H54 (cell line): Measurements from ENCODE around the gene VCAN.

ENCODE experiments used
- DNase-seq: peaks from one replicate; pipeline ENCODE4 v3.0.0; 2011; ENCODE audit warnings: low spot score, mixed read lengths; ENCODE audit not compliant: insufficient read length
- FAIRE-seq: peaks from 3 replicates; lab custom pipeline; 2011; peaks lifted over from hg19 to GRCh38; lab: Jason Lieb, UNC
- POLR2A ChIP-seq: IDR thresholded peaks from 2 replicates; pipeline ENCODE4 v1.6.1; 2011; ENCODE audit warnings: low read depth, mild to moderate bottlenecking, low read length

Gene VCAN

DNA sequence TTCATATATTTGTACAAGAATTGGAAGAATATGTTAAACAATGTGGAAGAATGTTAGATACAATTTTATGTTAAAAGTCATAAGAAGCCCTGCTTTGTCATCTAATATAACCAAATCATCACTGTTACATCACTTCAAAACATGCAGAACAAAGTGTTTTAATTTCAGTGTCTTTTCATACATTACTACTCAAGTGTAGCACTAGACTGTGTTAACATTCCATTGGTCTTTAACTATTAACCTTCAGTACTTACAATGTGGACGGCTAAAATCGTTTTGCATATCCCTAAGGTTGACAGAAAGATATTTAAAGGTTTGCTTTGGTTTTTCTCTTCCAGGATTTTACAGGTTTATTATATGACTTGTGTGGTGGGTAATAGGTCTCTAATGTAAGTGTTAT is 50.9 kb downstream of the VCAN start:
- TF ChIP-seq POLR2A: no peak
- no peak for FAIRE-seq
- no peak for DNase-seq

DNA sequence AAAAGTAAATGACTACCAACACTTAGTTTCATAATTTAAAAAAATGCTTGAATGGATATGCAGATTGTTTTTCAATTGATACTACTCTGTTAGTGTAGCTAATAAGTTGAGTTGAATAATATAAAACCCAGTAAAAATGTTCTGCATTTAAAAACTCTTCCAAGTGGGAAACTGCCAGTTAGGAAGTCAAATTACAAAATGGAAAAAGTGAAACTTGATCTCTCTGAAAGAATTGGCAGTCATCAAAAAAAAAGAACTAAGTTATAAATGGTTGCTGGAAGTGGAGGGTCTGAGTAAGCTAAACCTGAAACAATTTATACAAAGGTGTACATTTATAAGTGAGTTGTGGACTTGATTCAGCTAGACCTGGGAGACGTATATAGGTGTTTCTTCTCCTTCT is 52.4 kb downstream of the VCAN start:
- no peak for DNase-seq
- TF ChIP-seq POLR2A: no peak
- no peak for FAIRE-seq

DNA sequence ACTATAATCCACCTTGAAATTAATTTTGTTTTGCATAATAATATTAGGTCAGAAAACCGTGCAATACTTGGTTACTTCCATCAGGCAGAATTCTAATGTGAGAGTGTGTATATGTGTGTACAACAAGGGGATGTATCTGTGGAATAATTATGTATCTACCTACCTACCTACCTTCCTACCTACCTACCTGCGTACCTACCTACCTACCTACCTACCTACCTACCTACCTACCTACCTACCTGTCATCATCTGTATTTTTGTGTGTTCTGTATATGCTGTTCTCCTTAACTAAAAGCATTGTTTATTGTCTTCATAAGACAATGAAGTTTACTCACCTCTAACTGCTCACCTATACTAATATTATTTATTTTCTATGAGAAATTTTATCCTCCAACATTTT is 52.8 kb downstream of the VCAN start:
- FAIRE-seq (no peak), DNase-seq (no peak)
- no peak for TF ChIP-seq POLR2A

DNA sequence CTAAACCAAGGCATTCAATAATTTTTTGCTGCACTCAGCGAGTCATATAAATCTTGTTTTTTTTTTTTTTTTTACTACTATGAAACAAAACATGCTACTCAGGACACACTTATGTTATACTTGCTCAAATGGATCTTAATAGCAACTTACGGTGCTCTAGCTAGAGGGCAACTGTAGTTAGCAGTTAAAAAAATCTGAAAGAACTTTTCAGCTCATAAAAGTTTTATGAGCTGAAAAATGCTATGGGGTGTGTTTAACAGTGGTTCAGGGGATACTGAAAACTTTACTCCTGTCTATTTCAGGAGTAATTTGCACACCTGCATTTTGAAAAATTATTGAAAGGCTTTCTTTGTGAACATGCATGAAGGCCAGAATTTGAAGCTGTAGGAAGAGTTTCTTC is 53.4 kb downstream of the VCAN start:
- no peak for TF ChIP-seq POLR2A
- DNase-seq: no peak
- FAIRE-seq: no peak

DNA sequence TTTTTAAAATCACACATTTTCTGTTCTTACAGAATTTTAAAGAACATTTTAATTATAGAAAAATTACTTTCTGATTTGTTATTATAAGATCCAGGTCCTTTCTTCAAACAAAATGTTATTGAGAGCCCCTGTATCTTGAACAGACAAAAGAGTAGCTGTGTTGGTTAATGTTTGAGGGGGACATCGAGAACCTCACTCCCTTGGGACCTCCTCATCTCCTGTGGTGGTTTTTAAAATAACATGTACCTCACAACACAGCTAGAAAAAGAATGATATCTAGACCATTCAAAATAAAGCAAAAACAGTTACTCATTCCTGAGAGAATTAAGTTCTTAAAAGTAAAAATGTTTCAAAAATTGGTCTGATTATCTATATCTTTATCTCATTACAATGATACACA is 54.7 kb downstream of the VCAN start:
- TF ChIP-seq POLR2A: no peak
- DNase-seq: no peak
- FAIRE-seq: no peak

DNA sequence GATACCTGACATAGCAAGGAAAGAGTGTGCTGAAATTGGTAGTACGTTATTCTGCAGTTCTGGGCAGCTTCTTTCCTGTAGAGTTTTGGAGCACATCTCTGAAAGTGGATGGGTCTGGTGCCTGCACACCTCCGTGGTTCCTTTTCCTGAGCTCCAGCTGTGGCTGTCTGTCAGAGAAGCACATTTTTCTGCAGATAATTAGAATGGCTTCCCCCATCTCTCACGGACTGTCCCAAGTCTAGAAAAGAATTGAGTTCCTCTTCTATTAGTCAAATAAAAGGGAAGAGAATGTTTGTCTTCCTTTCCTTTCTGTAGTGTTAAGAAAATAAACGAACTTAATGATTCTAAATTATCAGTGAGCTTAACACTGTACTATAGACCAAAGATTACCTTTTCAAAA is 55.7 kb downstream of the VCAN start:
- FAIRE-seq (no peak), DNase-seq (no peak)
- TF ChIP-seq POLR2A: no peak

DNA sequence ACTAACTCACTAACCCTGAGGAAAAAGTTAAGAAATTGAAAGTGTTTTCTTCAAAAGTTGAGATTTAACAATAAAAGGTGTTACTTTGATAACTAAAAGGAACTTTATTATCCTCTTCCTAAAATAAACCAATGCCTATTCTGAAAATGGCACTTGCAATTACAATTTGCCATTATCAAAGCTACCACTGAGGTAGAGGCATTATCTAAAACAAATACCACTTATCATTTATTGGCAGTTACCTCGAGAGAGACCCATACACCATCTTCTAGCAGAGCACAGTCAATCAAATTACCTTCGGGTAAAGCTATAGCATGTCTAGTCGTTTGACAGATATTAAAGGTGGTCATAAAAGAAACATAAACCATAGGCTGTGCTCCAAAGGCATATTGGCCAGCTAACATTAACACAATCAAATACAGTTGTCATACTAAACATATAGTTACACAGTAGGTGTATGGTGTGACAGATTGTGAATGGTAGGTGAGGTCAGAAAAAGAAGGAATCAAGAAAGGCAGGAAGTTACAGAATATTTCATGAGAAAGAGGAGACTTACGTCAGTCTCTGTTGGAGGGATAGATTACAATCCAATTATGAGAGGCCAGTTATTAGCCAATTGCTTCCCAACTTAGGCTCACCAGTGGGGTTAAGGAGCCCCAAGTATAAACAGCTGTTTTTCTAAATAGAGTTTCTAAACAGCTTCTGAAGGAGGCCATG is 56.3 kb downstream of the VCAN start:
- FAIRE-seq (no peak), DNase-seq (no peak)
- TF ChIP-seq POLR2A: no peak

DNA sequence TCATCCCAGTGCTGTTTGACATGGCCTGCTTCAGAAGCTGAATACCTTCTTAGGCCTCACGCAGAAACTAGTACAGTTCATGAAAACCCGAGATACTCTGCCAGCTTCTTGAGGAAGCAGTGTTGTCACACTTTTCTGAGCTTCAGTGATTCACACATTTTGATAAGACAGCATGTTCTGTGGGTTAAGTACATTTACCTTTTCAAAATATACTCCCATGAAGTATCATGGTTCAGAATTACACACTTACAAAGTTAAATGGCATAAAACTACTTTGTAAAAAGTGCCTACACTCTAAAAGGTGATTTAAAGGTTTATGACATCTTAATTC is 56.9 kb downstream of the VCAN start:
- FAIRE-seq (no peak), DNase-seq (no peak)
- no peak for TF ChIP-seq POLR2A

DNA sequence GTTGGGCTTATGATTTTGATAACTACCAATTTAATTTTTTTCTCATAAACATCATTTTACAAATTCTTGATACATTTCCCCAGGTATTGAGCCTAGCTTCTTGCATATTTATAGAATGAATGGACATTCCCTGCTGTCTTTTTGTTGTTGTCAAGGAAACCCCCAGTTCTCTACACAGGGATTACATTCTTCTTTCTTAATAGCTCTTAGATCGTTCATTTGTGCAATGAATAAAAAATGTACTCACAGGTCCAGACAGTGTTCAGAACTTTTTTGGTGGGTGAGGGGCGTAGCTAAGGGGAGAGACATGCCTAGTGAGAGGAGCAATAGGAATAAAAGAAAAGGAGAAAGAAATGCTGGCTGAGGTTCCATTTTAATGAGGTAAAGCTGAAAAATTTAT is 58.6 kb downstream of the VCAN start:
- no peak for TF ChIP-seq POLR2A
- no peak for FAIRE-seq
- no peak for DNase-seq

DNA sequence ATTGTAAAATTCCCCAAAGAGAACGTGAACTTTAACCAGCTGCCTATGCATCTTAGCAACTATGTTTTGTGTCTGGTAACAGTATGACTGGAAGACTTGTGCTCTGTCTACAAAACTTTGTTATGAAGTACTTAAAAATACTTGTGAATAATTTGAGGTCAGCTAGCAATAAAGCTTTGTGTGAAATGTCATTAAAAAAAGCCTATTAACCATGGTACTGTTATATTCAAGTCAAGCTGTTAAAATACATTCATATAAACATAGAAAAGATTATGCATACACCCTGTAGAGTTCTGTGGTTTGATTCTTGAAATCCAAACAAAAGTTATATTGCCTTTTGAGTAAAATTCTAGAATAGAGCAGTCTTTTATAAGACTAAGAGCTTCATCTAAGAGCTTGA is 60.1 kb downstream of the VCAN start:
- FAIRE-seq (no peak), DNase-seq (no peak)
- no peak for TF ChIP-seq POLR2A

DNA sequence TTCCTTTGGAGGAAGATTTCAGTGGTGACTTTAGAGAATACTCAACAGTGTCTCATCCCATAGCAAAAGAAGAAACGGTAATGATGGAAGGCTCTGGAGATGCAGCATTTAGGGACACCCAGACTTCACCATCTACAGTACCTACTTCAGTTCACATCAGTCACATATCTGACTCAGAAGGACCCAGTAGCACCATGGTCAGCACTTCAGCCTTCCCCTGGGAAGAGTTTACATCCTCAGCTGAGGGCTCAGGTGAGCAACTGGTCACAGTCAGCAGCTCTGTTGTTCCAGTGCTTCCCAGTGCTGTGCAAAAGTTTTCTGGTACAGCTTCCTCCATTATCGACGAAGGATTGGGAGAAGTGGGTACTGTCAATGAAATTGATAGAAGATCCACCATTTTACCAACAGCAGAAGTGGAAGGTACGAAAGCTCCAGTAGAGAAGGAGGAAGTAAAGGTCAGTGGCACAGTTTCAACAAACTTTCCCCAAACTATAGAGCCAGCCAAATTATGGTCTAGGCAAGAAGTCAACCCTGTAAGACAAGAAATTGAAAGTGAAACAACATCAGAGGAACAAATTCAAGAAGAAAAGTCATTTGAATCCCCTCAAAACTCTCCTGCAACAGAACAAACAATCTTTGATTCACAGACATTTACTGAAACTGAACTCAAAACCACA is 67.4 kb downstream of the VCAN start:
- DNase-seq (no peak), FAIRE-seq (no peak)
- no peak for TF ChIP-seq POLR2A

DNA sequence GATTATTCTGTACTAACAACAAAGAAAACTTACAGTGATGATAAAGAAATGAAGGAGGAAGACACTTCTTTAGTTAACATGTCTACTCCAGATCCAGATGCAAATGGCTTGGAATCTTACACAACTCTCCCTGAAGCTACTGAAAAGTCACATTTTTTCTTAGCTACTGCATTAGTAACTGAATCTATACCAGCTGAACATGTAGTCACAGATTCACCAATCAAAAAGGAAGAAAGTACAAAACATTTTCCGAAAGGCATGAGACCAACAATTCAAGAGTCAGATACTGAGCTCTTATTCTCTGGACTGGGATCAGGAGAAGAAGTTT is 67.9 kb downstream of the VCAN start:
- no peak for TF ChIP-seq POLR2A
- DNase-seq: no peak
- no peak for FAIRE-seq

DNA sequence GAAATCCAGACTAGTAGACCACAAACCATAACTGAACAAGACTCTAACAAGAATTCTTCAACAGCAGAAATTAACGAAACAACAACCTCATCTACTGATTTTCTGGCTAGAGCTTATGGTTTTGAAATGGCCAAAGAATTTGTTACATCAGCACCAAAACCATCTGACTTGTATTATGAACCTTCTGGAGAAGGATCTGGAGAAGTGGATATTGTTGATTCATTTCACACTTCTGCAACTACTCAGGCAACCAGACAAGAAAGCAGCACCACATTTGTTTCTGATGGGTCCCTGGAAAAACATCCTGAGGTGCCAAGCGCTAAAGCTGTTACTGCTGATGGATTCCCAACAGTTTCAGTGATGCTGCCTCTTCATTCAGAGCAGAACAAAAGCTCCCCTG is 68.6 kb downstream of the VCAN start:
- DNase-seq (no peak), FAIRE-seq (no peak)
- TF ChIP-seq POLR2A: no peak

DNA sequence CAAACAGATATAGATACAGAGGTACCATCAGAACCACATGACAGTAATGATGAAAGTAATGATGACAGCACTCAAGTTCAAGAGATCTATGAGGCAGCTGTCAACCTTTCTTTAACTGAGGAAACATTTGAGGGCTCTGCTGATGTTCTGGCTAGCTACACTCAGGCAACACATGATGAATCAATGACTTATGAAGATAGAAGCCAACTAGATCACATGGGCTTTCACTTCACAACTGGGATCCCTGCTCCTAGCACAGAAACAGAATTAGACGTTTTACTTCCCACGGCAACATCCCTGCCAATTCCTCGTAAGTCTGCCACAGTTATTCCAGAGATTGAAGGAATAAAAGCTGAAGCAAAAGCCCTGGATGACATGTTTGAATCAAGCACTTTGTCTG is 69.2 kb downstream of the VCAN start:
- FAIRE-seq: no peak
- TF ChIP-seq POLR2A: no peak
- no peak for DNase-seq

DNA sequence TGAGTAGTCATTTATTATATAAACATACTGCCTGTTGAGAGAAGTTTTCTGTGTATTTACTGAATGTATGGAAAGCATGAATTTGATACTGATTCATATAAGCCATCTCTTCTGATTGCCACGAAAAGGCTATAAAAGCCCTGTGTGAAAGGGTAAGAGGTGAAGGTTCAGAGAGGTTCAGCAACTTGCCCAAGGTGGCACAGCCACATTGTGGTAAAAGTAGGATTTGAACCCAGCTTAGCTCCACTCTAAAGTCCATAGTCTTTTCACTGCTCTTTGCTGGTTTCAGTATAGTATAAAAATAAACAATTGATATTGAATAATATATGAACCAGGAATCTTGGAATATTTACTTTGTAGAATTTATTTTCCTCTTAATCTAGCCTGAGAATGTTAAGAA is 71.3 kb downstream of the VCAN start:
- no peak for DNase-seq
- no peak for FAIRE-seq

More for the DNA sequence above, 71.3 kb downstream of the VCAN start:
- no peak for TF ChIP-seq POLR2A
